ENCODE results near the gene CMIP.

CMIP gene

DNA sequence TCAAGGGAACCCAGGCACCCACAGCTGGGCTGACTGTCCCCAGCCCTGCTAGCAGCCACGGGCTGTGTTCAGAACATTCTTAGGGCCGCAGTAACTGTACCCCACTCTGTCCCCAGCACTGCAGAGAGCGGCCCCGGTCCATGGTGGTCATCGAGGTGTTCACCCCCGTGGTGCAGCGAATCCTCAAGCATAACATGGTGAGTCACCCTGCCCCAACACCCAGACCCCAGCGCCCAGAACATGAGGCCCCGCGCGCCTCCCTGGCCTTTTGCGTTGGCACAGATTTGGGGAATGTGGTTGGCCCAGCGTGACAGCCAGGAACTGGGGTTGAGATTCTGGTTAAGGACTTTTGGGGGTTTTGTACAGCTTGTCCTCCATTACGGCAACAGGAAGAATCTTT lies 219.5 kb downstream of the CMIP start:
- no peak for DNase-seq (ENCODE audit: low spot score)

DNA sequence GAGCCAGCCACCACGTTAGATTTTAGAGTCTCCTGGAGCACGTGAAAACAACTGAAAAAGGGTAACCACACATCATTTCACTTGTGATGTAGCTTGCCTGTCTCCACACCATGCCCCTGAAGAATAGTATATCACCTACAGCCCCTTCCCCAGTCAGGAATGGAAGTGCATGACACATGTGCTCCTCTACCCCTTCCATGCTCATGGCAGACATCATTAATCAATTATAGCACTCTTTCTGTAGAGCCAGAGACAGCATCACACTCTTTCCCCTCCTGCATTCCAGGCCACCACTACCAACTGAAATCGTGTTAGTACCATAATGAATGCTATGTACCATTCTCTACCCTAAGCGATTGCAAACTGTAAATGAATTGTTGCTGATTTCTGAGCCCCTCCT lies 221.0 kb downstream of the CMIP start:
- no peak for DNase-seq (ENCODE audit: low spot score)

DNA sequence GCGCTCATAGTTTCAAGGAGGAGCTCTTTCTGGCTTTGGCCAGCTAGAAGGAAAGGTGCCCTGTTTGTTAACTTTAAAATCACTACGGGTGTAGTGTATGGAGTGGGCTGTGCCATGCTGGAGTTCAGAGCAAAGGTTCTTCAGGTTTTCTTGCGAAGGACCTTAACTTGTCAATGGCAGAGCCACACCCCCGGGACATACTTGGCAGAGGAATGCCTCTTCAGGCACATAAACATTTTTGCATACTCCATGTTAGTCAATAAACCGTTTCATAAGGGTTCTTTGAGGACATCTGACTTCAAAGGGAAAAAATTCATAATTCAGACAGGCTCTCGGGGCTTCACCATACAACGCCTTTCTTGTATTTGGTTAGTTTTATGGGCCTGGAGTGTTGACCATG lies 221.5 kb downstream of the CMIP start:
- no peak for DNase-seq (ENCODE audit: low spot score)

DNA sequence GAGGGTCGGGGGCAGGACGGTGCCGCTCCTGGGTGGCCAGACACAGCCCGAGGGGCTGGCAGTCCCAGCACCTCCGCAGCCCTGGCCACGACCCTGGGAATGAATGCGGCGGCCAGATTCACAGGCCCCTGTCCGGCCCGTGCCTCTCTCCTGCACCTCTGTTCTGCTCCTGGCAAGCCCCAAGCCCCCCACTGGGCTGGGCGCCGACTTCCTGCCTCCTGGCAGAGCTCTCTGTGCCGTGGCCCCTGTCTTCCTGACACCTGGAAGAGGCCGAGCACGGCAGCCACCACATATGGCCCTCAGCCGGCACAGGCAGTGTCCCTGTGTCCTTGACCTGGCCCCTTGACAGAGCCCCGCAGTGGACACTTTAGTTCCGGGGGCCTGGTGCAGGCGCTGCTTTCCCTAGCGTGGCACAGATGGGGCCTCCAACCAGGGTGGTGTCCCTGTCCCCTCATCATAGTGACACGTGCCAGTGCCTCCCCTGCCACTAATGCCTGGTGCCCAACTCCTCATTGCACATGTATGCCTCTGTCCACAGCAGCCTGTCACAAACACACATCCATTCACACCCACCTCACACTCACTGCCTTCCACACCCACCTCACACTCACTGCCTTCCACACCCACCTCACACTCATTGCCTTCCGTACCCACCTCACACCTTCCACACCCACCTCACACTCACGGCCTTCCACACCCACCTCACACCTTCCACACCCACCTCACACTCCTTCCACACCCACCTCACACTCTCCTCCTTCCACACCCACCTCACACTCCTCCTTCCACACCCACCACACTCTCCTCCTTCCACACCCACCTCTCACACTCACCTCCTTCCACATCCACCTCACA lies 223.9 kb downstream of the CMIP start:
- DNase-seq (ENCODE audit: low spot score): no peak

DNA sequence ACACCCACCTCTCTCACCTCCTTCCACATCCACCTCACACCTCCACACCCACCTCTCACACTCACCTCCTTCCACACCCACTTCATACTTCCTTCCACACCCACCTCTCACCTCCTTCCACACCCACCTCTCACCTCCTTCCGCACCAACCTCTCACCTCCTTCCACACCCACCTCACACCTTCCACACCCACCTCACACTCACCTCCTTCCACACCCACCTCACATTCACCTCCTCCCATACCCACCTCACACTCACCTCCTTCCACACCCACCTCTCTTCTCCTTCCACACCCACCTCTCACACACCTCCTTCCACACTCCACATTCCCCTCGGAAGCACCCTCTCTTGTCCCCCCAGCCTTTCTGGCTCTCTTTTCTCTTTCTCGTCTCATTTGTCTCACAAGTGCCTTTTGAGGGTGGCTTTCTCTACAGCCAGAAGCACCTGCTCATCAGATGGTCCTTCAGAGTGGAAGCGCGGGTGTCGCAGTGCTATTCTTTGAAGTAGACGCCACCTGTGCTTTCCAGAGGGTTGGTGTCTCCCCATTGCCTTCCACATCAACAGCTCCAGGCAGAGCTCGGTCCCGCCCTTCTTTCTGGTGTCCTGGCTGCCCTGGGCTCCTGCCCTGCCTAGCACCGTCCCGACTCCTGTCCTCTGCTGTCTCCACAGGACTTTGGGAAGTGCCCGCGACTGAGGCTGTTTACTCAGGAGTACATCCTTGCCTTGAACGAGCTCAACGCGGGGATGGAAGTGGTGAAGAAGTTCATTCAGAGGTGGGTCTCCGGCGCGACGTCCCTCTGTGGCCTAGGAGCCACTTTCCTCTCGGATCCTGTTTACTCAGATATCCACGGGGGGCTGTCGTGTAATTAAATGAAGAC lies 225.1 kb downstream of the CMIP start:
- DNase-seq (ENCODE audit: low spot score): no peak

DNA sequence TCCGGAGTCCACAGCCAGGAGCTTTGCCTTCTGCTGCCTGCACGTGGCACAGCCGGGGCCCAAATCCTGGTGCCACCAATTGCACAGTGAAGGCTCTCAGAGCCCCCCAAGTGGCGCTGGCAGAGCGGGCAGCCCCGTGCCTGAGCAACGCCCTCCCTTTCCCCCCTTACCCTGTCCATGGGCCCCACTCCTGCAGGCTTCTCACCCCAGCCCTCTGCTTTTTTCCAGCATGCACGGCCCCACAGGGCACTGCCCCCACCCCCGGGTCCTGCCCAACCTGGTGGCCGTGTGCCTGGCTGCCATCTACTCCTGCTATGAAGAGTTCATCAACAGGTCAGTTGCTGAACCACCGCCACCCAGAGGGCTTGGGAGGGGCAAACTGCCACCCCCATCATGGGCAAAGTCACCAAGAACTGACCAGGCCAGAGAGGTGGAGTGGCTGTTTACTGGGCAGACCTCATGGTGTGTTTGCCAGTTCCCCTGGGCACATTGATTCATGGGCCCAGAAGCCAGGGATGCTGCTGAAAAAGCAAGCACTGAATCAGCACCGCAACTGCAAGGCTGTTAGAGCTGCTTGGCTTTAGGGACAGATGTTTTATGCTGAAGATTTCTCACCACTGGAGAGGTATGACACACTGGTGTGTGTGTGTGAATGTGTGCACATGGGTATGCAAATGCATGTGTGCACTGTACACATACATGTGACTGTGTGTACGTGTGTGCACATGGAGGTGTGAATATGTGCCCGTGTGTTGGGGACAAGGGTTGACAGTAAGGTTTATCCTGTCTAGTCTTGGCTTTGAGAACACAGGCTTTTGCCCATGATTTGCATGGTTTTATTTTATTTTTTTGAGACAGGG lies 227.4 kb downstream of the CMIP start:
- DNase-seq (ENCODE audit: low spot score): no peak

DNA sequence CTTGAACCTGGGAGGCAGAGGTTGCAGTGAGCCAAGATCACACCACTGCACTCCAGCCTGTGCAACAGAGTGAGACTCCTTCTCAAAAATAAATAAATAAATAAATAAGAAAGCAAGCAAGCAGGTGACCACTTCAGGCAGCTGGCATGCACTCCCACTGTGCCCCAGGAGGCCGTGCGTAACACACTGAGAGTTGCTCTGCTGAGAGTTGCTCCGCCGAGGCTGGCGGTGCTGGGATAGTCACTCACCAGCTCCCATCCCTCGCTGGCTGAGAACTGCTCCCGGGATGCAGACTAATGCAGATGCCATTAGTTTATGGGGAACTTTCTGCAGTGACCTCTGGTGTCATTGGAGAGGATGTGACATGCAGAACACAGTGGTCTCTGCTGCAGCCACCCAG lies 228.8 kb downstream of the CMIP start:
- no peak for DNase-seq (ENCODE audit: low spot score)

DNA sequence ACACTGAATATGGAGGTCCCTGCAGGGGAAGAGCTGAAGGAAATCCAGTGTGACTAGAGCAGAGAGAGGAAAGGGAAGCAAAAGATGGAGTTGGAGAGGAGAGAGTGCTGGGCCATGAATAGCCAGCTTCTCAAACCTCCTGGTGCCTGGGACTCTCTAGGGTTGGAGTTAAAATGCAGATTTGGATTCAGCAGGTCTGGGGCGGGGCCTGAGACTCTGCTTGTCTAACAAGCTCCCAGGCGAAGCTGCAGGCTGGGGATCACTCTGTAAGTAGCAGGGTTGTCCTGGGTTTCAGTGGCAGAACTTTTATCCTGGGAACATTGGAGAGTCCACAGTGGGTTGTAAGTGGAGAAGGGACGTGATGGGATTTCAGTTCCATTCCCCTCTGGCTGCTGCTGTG lies 231.1 kb downstream of the CMIP start:
- DNase-seq (ENCODE audit: low spot score): no peak

DNA sequence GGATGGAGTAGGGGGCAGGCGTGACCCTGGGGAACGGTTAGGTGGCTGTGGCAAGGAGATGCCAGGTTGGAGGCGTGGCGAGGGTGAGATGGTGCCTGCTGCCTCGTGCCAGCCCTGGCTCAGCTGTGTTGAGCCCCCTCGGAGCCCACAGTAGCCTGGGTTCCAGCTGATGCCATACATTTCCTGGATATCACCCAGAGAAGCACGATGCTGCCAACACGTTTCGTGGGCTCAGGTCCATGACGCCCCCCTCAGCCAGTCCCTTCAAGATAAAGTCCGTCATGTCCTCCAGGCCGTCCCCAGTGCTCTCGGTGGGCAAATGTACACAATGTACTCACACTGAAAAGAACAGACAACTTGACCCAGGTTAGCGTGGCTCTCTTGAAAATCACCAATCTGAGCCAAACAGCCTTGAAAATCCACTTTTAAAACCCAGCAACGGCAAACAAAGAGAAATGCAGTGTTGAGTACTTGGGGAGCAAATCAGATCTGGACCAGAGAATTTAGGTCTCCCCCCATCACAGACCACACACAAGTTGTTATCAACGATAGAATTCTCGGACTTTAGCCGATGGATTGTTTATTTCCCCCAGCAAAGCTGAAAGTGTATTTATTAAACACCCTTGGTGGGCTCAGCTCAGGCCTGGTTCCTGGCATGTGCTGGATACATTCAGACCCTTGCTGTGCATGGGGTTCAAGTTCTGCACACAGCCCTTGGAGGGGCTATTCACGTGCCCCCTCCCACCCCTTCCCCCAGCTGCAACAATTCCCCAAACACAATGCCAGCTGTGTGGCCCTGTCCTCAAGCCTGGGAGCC lies 231.7 kb downstream of the CMIP start:
- no peak for DNase-seq (ENCODE audit: low spot score)

DNA sequence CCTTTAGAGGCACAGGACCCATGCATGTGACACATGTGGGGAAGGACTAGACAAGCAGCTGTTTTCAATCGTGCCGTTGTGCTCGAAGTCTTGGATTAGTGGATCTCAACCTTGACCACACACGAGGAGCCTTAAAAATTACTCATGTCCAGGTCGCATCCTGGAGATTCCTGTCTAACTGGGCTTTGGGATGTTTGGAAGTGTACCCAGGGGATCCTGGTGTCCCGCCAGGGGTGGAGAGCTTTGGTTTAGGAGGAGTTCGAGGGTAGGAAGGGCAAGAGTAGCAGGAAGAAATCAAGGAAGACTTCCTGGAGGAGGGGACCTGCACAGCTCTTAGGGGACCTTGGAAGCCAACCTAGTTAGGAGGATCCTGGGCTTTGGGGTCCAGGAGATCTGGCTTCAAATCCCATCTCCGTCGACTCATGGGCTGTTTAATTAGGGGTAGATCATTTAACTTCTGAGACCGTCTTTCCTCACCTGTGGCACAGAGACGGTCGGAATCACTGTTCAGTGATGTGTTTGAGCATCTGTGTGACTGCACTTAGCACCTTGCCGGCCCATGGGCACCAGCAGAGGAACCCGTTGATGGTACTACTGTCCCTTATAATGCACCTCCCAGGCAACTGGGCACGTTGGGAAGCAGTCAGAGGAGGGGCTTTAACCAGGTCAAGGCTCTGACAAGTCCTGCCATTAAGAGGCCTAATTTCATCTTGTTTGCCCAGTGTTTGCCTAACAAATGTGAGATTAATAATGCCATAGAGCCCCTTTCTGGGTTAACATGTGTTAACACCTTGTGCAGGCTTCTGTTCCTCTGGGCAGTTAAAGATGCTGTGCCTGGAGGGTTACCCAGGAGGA lies 232.5 kb downstream of the CMIP start:
- no peak for DNase-seq (ENCODE audit: low spot score)

DNA sequence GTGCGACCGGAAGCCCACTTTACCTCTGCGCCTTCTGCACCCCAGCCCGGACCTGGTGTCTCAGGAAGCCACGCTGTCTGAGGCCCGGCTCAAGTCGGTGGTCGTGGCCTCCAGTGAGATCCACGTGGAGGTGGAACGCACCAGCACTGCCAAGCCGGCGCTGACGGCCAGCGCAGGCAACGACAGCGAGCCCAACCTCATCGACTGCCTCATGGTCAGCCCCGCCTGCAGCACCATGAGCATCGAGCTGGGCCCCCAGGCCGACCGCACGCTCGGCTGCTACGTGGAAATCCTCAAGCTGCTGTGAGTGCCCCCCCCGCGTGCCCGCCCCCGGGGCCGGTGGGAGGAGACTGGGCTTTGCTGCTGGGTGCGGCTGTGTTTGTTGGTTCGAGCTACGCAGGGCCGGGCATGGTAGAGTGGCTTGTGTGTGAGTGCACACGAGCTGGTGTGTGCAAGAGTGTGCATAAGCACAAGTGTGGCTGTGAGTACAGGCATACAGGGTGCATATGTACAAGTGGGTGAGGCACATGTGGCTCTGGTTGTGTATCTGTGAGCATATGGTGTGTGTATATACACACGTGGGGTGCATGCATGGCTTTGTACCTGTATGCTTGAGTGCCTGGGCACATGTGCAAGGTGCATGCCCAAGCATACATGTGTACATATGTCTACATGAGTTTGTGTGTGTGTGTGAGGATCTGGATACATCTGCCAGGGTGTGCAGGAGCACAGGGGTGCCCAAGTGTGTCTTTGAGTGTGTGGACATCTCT lies 233.9 kb downstream of the CMIP start:
- DNase-seq (ENCODE audit: low spot score): no peak

DNA sequence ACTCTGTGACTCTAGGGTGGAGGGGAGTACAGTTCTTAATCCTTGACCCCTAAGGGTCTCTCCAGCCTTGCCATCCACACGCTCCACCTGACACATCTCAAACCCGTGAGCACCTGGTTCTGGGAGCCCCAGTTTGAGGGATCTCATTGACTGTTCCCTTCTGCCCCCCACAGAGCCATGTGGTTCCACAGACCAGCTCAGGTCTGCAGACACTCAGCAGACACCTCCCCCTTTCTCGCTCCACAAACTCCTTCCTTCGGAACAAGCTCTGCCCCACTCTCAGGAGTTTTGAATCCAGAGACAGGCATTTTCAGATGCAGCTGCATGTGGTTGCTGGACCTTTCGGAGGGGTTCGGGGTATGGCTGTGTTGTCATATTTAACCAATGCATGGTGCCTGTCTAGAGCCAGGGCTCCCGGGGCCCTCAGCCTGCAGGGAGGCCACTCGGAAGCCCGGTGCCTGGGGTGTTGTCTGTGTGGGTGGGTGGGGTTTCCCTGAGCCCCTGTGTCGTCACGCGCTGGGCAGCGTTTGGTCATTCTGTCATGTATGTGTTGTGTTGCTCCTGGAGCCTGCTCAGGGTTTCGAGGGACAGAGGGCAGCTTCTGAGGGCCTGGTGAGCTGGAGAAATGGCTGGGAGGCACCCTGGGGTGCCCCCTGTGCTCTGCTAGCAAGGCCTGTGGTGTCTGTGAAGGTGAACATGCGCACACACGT lies 235.3 kb downstream of the CMIP start:
- DNase-seq (ENCODE audit: low spot score): no peak

DNA sequence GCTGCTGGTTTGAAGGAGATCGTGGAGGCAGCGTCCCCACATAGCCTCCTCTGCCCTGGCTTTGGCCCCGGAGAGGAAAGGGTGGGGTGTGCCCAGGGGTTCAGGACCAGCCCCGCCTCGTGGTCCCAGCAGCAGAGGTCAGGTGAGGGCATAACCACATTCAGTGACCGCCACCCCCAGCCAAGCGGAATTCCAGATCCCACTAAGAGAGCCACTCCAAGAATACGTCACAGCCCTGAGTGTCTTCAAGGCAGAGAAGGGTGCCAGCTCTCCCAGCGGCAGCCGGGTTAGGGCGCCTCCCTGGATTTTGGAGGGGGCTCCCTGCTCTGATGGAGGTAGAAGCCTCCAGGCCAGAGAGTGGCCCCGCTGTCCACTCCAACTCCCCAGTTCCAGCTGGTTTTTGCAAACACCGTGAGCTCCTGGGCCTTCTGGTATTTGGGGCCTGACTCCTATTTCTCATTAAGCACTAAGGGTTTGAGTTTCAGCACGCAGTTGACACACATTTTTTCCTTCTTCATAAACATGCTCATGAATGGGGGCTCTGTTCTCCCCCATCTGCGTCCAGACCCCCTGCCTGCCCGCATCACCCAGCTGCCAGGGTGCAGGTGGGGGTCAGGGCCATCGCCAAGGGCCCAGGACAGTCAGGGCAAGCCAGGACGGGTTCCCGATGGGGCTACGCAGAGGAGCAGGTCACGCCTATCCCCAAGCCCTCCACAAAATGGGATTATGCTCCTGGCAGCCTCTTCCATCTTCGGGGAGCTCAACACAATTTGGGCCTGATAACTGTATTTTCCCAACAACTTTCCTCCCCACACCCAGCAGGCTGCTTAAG lies 236.1 kb downstream of the CMIP start:
- no peak for DNase-seq (ENCODE audit: low spot score)

DNA sequence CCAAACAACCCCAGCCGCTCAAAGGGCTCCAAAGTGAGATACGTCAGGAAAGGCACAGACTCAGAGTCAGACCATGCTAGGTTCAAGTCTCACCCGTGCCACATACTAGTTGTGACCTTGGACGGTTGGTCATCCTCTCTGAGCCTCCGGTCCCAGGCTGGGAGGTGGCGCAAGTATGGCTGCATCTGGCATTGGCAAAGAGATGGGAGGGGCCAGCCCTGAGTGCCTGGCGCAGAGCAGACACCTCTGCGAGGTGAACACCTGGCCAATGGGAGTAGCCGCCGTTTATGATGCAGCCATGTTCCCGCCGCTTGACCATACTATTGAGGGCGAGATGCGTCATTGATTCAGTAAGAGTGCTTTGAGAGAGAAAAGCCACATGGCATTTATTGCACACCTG lies 236.7 kb downstream of the CMIP start:
- DNase-seq (ENCODE audit: low spot score): no peak

DNA sequence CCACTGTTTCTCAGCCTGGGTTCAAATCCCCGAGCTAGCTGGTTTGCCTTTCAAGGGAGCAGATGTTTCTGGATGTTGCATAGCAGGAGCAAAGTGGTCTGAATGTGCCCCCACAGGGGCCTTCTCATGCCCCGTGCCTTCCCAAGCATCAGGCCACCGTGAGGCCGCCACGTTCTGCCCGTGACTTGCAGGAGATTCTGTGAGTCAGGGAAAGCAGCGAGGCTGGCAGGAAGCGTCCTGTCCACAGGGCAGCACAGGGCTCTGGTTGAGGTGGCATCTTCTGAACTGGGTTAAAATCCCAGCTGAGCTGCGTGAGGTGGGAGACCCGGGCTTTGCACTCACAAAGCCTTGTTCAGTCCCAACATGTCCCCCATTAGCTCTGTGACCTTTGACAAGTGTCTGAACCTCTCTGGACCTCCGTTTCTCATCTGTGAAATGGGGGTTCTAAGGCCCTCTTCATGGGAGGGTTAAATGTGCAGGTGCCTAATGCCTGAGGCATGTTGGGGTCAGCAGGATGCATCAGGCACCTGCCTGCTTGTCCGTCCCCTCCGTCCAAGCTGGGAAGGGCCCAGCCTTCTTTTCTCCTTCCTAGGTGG lies 239.7 kb downstream of the CMIP start:
- DNase-seq (ENCODE audit: low spot score): no peak

DNA sequence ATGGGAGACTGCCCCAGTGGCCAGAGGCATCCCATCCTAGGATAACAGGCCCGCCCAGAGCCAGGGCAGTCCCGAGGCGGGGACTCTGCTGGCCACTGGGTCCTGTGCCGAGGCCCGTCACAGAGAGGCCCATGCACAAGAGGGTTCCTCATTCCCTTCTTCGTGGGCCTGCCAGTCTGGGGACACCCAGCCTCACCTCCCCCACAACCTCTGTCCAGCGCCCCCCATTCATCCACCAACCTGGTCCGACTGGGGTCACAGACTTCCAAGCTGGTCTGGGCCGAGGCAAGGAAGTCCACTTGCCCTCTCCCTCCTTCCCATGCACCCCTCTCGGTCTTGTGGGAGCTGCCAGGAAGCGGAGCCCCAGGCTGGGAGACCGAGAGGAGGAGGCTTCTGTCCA lies 240.3 kb downstream of the CMIP start:
- DNase-seq (ENCODE audit: low spot score): no peak

DNA sequence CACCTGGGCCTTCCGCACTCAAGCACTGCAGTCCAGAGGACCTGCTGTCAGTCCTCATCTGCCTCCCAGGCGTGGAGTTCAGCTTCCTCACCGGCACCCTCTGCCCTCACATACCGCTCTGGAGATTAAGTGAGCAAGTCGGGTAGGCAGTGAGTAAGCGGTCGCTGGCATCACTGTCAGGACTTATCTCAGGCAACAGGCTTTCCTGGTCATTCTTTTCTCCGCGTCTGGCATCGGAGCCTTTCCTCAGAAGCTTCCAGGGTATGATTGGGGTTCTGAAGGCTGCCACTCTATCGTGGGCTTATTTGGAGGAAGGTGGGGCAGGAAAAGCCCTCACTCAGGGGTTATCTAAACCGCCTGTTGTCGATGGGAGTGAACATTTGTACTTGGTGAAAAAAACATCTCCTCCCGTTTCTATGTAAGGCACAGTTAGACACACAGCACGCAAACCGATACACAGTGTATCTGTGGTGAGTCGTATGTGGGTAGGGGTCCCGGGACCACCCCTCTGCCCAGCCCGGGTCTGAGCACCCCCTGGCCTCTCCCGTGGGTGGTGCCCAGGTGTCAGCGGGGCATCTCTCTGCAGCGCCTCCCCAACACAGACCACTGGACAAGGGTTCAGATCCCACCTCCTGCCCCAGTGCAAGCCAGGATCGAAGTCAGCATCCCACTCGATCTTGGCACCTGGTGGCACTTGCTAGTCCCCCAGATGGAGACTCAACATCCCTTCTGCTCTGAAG lies 242.0 kb downstream of the CMIP start:
- DNase-seq (ENCODE audit: low spot score): no peak
